Choroid plexus epithelial cell (primary cell): ENCODE measurements around the gene GGT5.
"Not testable (repeated sequence)": the region's sequence is repeated elsewhere in the genome, so short reads cannot be mapped to it uniquely, and the experiment has no call there.

ENCODE experiments used
- DNase-seq: peaks from one replicate; pipeline ENCODE4 v3.0.0-alpha.2; 2010; ENCODE audit warnings: low read depth
- H3K4me3 ChIP-seq: 2 replicates; pipeline ENCODE4 v1.5.1; 2011; ENCODE audit warnings: low read depth, mild to moderate bottlenecking, control low read depth, low read length, moderate library complexity
- CTCF ChIP-seq: conservative IDR thresholded peaks from 2 replicates; pipeline ENCODE4 v1.5.1; 2011; ENCODE audit warnings: low read depth, mild to moderate bottlenecking, control low read depth, inconsistent platforms, low read length, moderate library complexity

The GGT5 gene

GRCh38 chr22:24247564-24248344 lies 2.9 kb upstream of the GGT5 start:
- H3K4me3 ChIP-seq, result peak overlapping the region; percentile 21
- TF ChIP-seq CTCF, result peak; percentile 88
- peak; percentile 99 for DNase-seq

DNA sequence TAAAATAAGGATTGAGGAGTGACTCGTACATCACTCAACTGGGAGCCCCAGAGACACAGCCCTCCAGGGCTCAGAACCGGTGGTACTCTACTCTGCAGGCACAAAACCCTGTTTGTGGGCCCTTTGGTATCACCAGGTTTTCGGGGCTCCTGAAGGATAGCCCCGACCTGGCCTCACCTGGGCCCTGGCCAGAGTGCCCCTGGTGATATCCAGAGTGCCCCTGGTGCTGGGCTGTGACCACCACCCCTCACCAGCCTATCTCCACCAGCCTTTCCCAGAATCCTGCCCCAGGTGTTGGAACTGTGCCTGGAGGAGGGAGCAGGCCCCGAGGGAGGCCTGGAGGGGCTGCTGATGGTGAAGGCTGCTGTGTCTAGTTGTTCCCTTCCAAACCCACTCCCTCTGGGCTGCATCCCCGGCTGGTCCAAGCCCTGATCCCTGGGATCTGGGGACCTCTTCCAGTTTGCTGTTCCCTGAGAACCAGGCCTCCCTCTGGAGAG lies 2.2 kb upstream of the GGT5 start:
- peak overlapping the region; percentile 11 for H3K4me3 ChIP-seq
- DNase-seq, result peak; percentile 50
- no peak for TF ChIP-seq CTCF

DNA sequence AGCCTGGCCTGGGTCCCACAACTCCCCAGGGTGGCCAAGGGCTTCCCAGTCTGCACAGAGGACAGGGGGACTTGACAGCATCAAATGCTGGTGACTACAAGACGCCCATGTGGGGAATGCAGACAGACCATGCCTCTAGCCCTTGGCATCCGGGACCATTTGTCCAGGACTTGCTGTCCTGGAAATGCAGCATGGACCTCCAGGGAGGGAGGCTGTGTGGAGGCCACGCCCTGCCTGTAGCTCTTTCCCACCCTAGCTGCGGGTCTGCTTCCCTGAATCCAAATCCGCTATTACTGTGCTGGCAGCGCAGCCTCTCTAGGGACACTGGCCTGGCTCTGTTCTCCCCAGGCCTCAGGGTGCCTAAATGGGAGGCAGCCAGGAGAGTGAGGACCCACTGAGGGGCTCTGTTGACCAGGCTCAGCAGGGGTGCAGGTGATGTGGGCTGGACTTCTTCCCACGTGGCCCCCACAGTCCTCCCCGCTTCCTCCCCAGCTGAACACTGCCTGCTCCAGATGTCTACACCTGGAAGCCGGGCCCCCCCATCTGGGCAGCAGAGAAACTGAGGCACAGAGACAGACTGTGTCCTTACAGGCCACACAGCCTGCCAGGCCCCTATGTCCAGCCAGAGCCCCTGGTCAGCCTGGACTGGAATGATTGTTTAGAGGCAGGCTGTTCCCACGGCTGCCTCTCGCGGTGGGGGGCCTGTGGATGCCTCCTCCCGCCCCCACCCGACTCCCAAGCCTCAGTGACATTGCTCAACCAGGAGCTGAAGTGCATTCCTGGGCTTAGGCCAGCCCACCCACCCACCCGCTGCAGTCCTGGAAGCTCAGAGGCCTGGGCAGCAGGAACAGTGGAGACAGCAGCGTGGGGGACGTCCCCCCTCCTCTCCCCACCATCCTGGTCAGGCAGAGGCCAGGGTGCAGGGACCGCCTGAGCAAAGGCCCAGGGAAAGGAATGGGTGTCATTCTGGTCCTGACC lies 991 bp upstream of the GGT5 start:
- DNase-seq, result peak; percentile 95
- peak overlapping the region; percentile 50 for H3K4me3 ChIP-seq

- peak; percentile 81 for DNase-seq
- TF ChIP-seq CTCF, result peak; percentile 9
- H3K4me3 ChIP-seq, result peak overlapping the region; percentile 75
Measured at GRCh38 chr22:24244144-24244787, 616 bp downstream of the GGT5 start.

- DNase-seq, result peak; percentile 67
- H3K4me3 ChIP-seq, result peak overlapping the region; percentile 75
Measured at GRCh38 chr22:24243417-24243816, 1.5 kb downstream of the GGT5 start.

DNA sequence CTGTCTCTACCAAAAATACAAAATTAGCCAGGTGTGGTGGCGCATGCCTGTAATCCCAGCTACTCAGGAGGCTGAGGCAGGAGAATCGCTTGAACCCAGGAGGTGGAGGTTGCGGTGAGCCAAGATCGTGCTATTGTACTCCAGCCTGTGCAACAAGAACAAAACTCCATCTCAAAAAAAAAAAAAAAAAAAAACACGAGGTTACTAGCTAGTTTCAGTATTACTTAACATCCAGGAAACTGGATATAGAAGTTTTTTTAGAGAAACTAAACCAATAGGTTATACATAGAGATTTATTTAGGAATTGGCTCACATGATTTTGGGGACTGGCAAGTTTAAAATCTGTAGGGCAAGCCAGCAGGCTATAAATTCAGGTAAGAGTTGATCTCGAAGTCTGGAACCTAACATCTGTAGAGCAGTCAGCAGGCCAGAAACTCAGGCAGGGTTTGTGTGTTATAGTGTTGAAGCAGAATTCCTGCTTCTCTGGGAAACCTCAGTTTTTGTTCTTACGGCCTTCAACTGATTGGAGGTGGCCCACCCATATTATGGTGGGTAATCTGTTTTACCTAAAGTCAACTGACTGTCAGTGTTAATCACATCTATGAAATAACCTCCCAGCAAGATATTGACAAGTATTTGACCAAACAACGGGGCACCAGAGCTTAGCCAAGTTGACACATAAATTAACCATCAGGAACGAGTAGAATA lies 3.7 kb downstream of the GGT5 start:
- not testable (repeated sequence) for H3K4me3 ChIP-seq, DNase-seq

DNA sequence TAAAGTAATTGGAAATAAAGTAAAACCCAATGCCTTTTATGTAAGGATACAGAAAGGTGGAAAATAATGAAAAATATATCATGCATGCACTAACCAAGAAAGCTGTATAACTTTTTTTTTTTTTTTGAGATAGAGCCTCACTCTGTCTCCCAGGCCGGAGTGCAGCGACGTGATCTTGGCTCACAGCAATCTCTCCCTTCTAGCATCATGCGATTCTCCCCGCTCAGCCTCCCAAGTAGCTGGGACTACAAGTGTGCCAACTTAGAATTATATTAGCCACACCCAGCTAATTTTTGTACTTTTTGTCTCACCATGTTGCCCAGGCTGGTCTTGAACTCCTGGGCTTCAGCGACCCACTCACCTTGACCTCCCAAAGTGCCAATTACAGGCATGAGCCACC lies 4.5 kb downstream of the GGT5 start:
- no peak for DNase-seq
- no peak for TF ChIP-seq CTCF
- H3K4me3 ChIP-seq, result no peak overlapping the region

GRCh38 chr22:24238101-24238694 lies 6.7 kb downstream of the GGT5 start:
- not testable (repeated sequence) for H3K4me3 ChIP-seq
- peak; percentile 68 for DNase-seq
